ENCODE data around the gene MS4A14. TPM values are rescaled to one million over a fixed set of nuclear protein-coding genes. Genes with fewer than 3 reads are reported as not detected.

The MS4A14 gene, protein sequence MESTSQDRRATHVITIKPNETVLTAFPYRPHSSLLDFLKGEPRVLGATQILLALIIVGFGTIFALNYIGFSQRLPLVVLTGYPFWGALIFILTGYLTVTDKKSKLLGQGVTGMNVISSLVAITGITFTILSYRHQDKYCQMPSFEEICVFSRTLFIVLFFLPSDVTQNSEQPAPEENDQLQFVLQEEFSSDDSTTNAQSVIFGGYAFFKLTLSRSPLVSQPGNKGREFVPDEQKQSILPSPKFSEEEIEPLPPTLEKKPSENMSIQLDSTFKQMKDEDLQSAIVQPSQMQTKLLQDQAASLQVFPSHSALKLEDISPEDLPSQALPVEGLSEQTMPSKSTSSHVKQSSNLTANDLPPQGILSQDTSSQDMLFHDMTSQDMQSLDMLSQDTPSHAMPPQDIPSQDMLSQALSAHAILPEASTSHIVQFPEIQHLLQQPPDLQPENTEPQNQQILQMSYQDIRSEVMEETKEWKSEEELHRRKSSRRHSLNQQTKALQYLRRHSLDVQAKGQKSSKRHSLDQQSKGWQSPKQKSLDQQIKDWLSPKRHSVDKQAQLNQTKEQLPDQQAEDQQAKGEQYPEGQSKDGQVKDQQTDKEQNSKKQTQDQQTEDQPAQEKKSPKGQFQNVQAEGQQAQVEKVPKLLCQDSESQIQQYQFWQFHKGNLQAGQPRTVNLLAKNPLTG
- total RNA-seq, result 1 to 10 TPM in 1 of 2 donors, under 1 TPM in 1; 0.23 to 6.1 TPM

DNA sequence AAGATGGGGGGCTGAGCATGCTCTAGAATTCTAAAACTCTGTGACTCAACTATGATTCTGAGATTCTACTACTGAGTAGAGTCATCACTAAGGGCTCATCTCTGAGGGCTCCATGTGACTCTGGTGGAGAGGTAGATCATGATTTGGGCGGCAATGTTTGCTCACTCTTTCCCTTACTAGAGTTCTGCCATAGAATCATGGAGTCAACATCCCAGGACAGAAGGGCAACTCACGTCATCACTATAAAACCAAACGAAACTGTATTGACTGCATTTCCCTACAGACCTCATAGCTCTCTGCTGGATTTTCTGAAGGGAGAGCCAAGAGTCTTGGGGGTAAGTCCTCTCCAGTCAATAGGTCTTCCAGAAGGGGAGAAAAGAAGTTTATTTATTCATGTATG is at the start of gene MS4A14:
Gene MS4A14 (plus strand): TSS at position 78 of the 400 bp plus-strand sequence. CDS start 120 bp downstream, at position 198.
- 79% methylated on average over 3 of the region's 3 CpGs for WGBS
- intact Hi-C loops (cut with DNase I), result no loop called here
- Histone ChIP-seq H3K4me3 (no peak within 1 kb of the TSS), H3K4me1 (replicated peaks) (no peaks in the 10 kb centered on the region), H3K36me3 (no peaks in the 10 kb centered on the region), H3K9me3 (no peaks in the 10 kb centered on the region), H3K27me3 (replicated peaks; ENCODE audit: insufficient read depth) (no peaks in the 10 kb centered on the region), H3K27ac (no peak within 1 kb of the TSS)
- no peak for DNase-seq (ENCODE audit: low spot score)
- TF ChIP-seq POLR2AphosphoS5 (IDR thresholded peaks at IDR 0.05) (no peak), POLR2A (IDR thresholded peaks at IDR 0.05) (no peak)
- TF ChIP-seq, protein P1, sequence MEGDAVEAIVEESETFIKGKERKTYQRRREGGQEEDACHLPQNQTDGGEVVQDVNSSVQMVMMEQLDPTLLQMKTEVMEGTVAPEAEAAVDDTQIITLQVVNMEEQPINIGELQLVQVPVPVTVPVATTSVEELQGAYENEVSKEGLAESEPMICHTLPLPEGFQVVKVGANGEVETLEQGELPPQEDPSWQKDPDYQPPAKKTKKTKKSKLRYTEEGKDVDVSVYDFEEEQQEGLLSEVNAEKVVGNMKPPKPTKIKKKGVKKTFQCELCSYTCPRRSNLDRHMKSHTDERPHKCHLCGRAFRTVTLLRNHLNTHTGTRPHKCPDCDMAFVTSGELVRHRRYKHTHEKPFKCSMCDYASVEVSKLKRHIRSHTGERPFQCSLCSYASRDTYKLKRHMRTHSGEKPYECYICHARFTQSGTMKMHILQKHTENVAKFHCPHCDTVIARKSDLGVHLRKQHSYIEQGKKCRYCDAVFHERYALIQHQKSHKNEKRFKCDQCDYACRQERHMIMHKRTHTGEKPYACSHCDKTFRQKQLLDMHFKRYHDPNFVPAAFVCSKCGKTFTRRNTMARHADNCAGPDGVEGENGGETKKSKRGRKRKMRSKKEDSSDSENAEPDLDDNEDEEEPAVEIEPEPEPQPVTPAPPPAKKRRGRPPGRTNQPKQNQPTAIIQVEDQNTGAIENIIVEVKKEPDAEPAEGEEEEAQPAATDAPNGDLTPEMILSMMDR (IDR thresholded peaks at IDR 0.05), result no peak

GRCh38 chr11:60347084-60347797 is 49.0 kb upstream of the MS4A14 start:
- Histone ChIP-seq H3K27ac (no peak overlapping the region), H3K36me3 (no peaks in the 10 kb centered on the region), H3K4me1 (replicated peaks) (no peaks in the 10 kb centered on the region), H3K27me3 (replicated peaks; ENCODE audit: insufficient read depth) (no peaks in the 10 kb centered on the region), H3K9me3 (no peaks in the 10 kb centered on the region), H3K4me3 (no peak overlapping the region)
- intact Hi-C loops (cut with DNase I), result no loop called here
- no peak for DNase-seq (ENCODE audit: low spot score)
- TF ChIP-seq, protein P1 (IDR thresholded peaks at IDR 0.05), result no peak
- no peak for TF ChIP-seq POLR2A (IDR thresholded peaks at IDR 0.05)
- WGBS, result 95% methylated on average over 2 of the region's 2 CpGs

GRCh38 chr11:60348116-60348515 is 48.1 kb upstream of the MS4A14 start:
- TF ChIP-seq POLR2A (IDR thresholded peaks at IDR 0.05) (no peak), POLR2AphosphoS5 (IDR thresholded peaks at IDR 0.05) (no peak)
- TF ChIP-seq, protein P1 (IDR thresholded peaks at IDR 0.05), result no peak
- H3K4me3 ChIP-seq, result no peak overlapping the region
- H3K36me3 ChIP-seq, result no peaks in the 10 kb centered on the region
- no peaks in the 10 kb centered on the region for H3K9me3 ChIP-seq
- WGBS, result 59% methylated on average over 2 of the region's 2 CpGs
- H3K27ac ChIP-seq, result no peak overlapping the region
- no peaks in the 10 kb centered on the region for H3K4me1 ChIP-seq (replicated peaks)
- no peak for DNase-seq (ENCODE audit: low spot score)
- intact Hi-C loops (cut with DNase I), result no loop called here
- H3K27me3 ChIP-seq (replicated peaks; ENCODE audit: insufficient read depth), result no peaks in the 10 kb centered on the region

- WGBS, result 89% methylated on average over 1 of the region's 1 CpG
- intact Hi-C loops (cut with DNase I), result no loop called here
- Histone ChIP-seq H3K27ac (no peak overlapping the region), H3K9me3 (no peaks in the 10 kb centered on the region), H3K4me3 (no peak overlapping the region), H3K27me3 (replicated peaks; ENCODE audit: insufficient read depth) (no peaks in the 10 kb centered on the region), H3K36me3 (no peaks in the 10 kb centered on the region), H3K4me1 (replicated peaks) (no peaks in the 10 kb centered on the region)
- TF ChIP-seq POLR2A (IDR thresholded peaks at IDR 0.05), result no peak
- TF ChIP-seq POLR2AphosphoS5 (IDR thresholded peaks at IDR 0.05), result no peak
- TF ChIP-seq, protein P1 (IDR thresholded peaks at IDR 0.05), result no peak
- no peak for DNase-seq (ENCODE audit: low spot score)
These were observed 46.3 kb upstream of the MS4A14 start for GRCh38 chr11:60349990-60350389.

Data from prostate gland (tissue), 2 donors.